GM12873 (cell line): ENCODE measurements around the gene ATXN10.

Source experiments
- CTCF ChIP-seq: IDR thresholded peaks from 2 replicates; pipeline ENCODE4 v1.5.1; 2012; ENCODE audit warnings: low read depth, mild to moderate bottlenecking, moderate library complexity, low read length, control low read depth; ENCODE audit not compliant: insufficient read depth; ENCODE audit errors: missing control alignments

ATXN10 gene

GRCh38 chr22:45743687-45744086 is 72.1 kb downstream of the ATXN10 start:
- no peak for TF ChIP-seq CTCF

- TF ChIP-seq CTCF, result no peak
These were observed 72.8 kb downstream of the ATXN10 start for GRCh38 chr22:45744442-45744841.

GRCh38 chr22:45750626-45751025 is 79.0 kb downstream of the ATXN10 start:
- no peak for TF ChIP-seq CTCF

GRCh38 chr22:45752036-45752435 is 80.4 kb downstream of the ATXN10 start:
- no peak for TF ChIP-seq CTCF

- TF ChIP-seq CTCF, result no peak
These were observed 83.2 kb downstream of the ATXN10 start for GRCh38 chr22:45754822-45755221.

GRCh38 chr22:45756558-45756957 is 84.9 kb downstream of the ATXN10 start:
- no peak for TF ChIP-seq CTCF

GRCh38 chr22:45757068-45757467 is 85.4 kb downstream of the ATXN10 start:
- no peak for TF ChIP-seq CTCF
